ENCODE measurements around the gene ZNF239.

DNA sequence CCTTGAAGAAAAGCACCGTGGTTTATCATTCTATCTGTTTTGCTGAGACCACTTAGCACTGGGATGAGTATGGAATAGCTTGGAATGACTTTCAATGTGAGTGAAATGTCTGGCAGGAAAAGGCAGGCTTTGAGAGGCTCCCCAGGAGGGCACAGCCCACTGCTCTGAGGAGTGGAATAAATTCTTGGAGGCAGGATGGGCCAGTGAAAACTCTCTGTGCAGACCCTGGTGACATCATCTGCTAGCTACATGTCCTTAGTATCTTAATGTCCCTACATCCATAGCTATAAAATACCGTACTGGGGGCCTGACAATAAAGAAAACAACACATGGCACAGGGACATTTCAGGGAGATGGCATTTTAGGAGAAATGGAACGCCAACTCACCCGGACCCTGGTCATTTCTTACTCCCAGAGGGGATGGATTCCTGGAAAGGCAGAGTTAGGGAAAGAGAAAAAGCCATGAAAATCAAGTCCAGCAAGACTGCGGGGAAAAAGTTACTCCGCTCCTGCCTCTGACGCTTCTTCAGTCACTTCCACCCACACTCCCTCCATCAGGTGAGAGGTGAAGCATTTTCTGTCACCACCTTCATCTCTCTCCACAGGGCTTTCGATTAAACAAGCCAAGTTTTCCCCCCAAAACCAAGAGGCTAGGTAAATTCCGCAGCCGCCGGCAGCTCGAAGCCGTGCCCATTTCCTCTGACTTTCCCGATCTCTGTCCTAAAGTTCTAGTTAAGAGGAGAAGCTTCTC is 991 bp downstream of the ZNF239 start:
- TF ChIP-seq POLR2A (IDR thresholded peaks at IDR 0.05) (no peak), CTCF (IDR thresholded peaks at IDR 0.05) (no peak), POLR2AphosphoS5 (IDR thresholded peaks at IDR 0.05) (no peak)
